Inferior parietal cortex (tissue), 1 donor: ENCODE results near the gene GRM5.

Experiments used
- DNase-seq: peaks from one replicate; pipeline ENCODE4 v3.0.0-alpha.2; 2016; ENCODE audit errors: extremely low spot score

The GRM5 gene

GRCh38 chr11:88704485-88704884 lies 361.3 kb downstream of the GRM5 start:
- no peak for DNase-seq

- no peak for DNase-seq
Observed at GRCh38 chr11:88701816-88702215, 364.0 kb downstream of the GRM5 start.

GRCh38 chr11:88697139-88697538 lies 368.6 kb downstream of the GRM5 start:
- no peak for DNase-seq

- DNase-seq, result no peak
Observed at GRCh38 chr11:88695689-88696414, 369.9 kb downstream of the GRM5 start.

- no peak for DNase-seq
Observed at GRCh38 chr11:88692306-88693086, 373.3 kb downstream of the GRM5 start.

- no peak for DNase-seq
Observed at GRCh38 chr11:88689548-88690240, 376.1 kb downstream of the GRM5 start.

GRCh38 chr11:88683024-88683423 lies 382.8 kb downstream of the GRM5 start:
- no peak for DNase-seq

GRCh38 chr11:88680806-88681205 lies 385.0 kb downstream of the GRM5 start:
- no peak for DNase-seq

GRCh38 chr11:88666364-88666763 lies 399.4 kb downstream of the GRM5 start:
- DNase-seq, result no peak

- DNase-seq, result no peak
Observed at GRCh38 chr11:88657076-88657738, 408.6 kb downstream of the GRM5 start.

GRCh38 chr11:88656283-88656682 lies 409.5 kb downstream of the GRM5 start:
- no peak for DNase-seq

GRCh38 chr11:88655656-88656055 lies 410.1 kb downstream of the GRM5 start:
- DNase-seq, result no peak

GRCh38 chr11:88655196-88655595 lies 410.6 kb downstream of the GRM5 start:
- no peak for DNase-seq

- no peak for DNase-seq
Observed at GRCh38 chr11:88651556-88651955, 414.2 kb downstream of the GRM5 start.

GRCh38 chr11:88644724-88645123 lies 421.1 kb downstream of the GRM5 start:
- DNase-seq, result no peak

- DNase-seq, result no peak
Observed at GRCh38 chr11:88632163-88632562, 433.6 kb downstream of the GRM5 start.

- no peak for DNase-seq
Observed at GRCh38 chr11:88631497-88631896, 434.3 kb downstream of the GRM5 start.

GRCh38 chr11:88629496-88629895 lies 436.3 kb downstream of the GRM5 start:
- no peak for DNase-seq

GRCh38 chr11:88626216-88626615 lies 439.6 kb downstream of the GRM5 start:
- no peak for DNase-seq

GRCh38 chr11:88623531-88623930 lies 442.3 kb downstream of the GRM5 start:
- no peak for DNase-seq

- DNase-seq, result no peak
Observed at GRCh38 chr11:88620568-88621130, 445.1 kb downstream of the GRM5 start.
